SJSA1 (cell line): ENCODE results near the gene COL27A1. TPM values are rescaled to one million over a fixed set of nuclear protein-coding genes. Genes with fewer than 3 reads are reported as not detected.

ENCODE experiments used
- DNase-seq, 2 experiments: peaks; one replicate each; pipeline ENCODE4 v3.0.0-alpha.2; 2015 to 2020; ENCODE audit warnings: low spot score in 2 of 2, low read depth in 1 of 2
- H3K27ac ChIP-seq: fragments of 250-450 bp; sonication (Bioruptor Pico); 2 replicates; pipeline ENCODE4 v1.5.1; 2020; ENCODE audit warnings: mild to moderate bottlenecking, moderate library complexity
- H3K27me3 ChIP-seq: fragments of 250-450 bp; sonication (Bioruptor Pico); replicated peaks from 2 replicates; pipeline ENCODE4 v1.5.1; 2020; ENCODE audit warnings: mild to moderate bottlenecking, moderate library complexity
- H3K36me3 ChIP-seq: fragments of 250-450 bp; sonication (Bioruptor Pico); 2 replicates; pipeline ENCODE4 v1.5.1; 2020; ENCODE audit warnings: mild to moderate bottlenecking
- H3K4me1 ChIP-seq: fragments of 250-450 bp; sonication (Bioruptor Pico); replicated peaks from 2 replicates; pipeline ENCODE4 v1.6.1; 2021; ENCODE audit warnings: mild to moderate bottlenecking
- H3K4me3 ChIP-seq: fragments of 250-450 bp; sonication (Bioruptor Pico); 2 replicates; pipeline ENCODE4 v1.5.1; 2020; ENCODE audit warnings: mild to moderate bottlenecking
- H3K9me3 ChIP-seq: fragments of 250-450 bp; sonication (Bioruptor Pico); replicated peaks from 2 replicates; pipeline ENCODE4 v1.5.1; 2020; ENCODE audit warnings: mild to moderate bottlenecking
- total RNA-seq: library from RNA; depleted of rRNA; stranded (reverse); fragments of >200 nt; shearing (Covaris generic); gene quantifications from 2 replicates; pipeline ENCODE4 v1.2.3, GENCODE V29; 2014

COL27A1 gene
- total RNA-seq, 1 experiment from 2014 or later: 4.7 TPM

DNA sequence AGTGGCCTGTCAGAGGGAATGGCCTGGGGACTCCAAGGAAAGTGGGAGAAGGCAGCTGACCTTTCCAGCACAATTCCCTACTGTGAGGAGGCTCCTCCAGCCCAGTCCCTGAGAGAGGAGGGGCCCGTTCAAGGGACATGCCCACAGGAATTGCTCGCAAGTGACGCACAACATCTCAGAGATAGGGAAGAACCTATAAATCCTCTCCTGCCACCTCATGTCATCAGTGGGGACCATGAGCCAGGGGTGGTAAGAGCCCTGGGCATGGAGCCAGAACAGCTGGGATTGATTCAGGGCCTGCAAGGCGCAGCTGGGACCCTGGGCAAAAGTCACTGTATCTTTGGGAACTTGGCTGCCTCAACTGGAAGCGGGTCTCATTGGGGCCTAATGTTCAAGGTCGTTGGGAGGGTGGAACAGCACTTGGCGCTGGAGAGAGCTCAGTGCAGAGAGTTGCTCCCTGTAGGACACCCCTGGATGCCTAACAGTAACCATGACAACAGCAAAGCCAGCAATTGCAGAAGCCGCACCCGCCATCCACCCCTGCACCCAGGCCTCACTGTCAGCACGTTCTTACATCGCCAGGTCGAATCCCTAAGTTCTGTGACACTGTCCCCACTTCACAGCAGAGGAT lies 126.3 kb downstream of the COL27A1 start:
- Histone ChIP-seq H3K4me3 (no peak overlapping the region), H3K4me1 (peaks cover 59% of the 10 kb centered on the region), H3K9me3 (no peaks in the 10 kb centered on the region), H3K27ac (no peak overlapping the region), H3K27me3 (no peaks in the 10 kb centered on the region), H3K36me3 (peaks cover 5% of the 10 kb centered on the region; the same call in 1 of the 2 replicates)
- DNase-seq: peak in 1 of 2 experiments; percentile 55

DNA sequence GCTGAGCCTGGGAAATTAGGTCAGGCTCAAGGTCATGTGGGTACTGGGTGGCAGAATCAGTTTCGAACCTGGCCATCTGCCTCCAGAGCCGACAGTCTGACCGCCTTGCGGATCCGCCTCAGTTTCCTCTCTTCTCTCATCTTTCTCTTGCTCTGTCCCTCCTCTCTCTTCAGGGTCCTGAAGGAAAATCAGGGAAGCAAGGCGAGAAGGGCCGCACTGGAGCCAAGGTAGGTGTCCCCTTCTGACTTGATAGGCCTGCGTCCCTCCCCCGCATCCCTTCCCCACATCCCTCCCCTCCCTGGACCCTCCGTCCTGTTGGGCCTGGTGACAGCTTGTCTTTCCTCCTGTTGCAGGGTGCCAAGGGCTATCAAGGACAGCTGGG lies 126.8 kb downstream of the COL27A1 start:
- H3K4me1 ChIP-seq: peaks cover 57% of the 10 kb centered on the region

GRCh38 chr9:114282507-114282906 lies 127.2 kb downstream of the COL27A1 start:
- H3K36me3 ChIP-seq: peaks cover 5% of the 10 kb centered on the region; the same call in 1 of the 2 replicates
- peaks cover 59% of the 10 kb centered on the region for H3K4me1 ChIP-seq
- H3K27ac ChIP-seq: no peak overlapping the region
- no peaks in the 10 kb centered on the region for H3K27me3 ChIP-seq
- peak in 1 of 2 experiments; percentile 21 for DNase-seq
- no peaks in the 10 kb centered on the region for H3K9me3 ChIP-seq
- no peak overlapping the region for H3K4me3 ChIP-seq

More for the DNA sequence above, 126.8 kb downstream of the COL27A1 start:
- H3K27ac ChIP-seq: no peak overlapping the region
- no peak for DNase-seq
- no peaks in the 10 kb centered on the region for H3K27me3 ChIP-seq
- no peak overlapping the region for H3K4me3 ChIP-seq
- H3K36me3 ChIP-seq: peaks cover 5% of the 10 kb centered on the region; the same call in 1 of the 2 replicates
- H3K9me3 ChIP-seq: no peaks in the 10 kb centered on the region

GRCh38 chr9:114282926-114283325 lies 127.6 kb downstream of the COL27A1 start:
- H3K9me3 ChIP-seq: no peaks in the 10 kb centered on the region
- no peak overlapping the region for H3K4me3 ChIP-seq
- peaks cover 59% of the 10 kb centered on the region for H3K4me1 ChIP-seq
- H3K27me3 ChIP-seq: no peaks in the 10 kb centered on the region
- DNase-seq: peak in 1 of 2 experiments; percentile 50
- H3K36me3 ChIP-seq: peaks cover 5% of the 10 kb centered on the region; the same call in 1 of the 2 replicates
- H3K27ac ChIP-seq: no peak overlapping the region

DNA sequence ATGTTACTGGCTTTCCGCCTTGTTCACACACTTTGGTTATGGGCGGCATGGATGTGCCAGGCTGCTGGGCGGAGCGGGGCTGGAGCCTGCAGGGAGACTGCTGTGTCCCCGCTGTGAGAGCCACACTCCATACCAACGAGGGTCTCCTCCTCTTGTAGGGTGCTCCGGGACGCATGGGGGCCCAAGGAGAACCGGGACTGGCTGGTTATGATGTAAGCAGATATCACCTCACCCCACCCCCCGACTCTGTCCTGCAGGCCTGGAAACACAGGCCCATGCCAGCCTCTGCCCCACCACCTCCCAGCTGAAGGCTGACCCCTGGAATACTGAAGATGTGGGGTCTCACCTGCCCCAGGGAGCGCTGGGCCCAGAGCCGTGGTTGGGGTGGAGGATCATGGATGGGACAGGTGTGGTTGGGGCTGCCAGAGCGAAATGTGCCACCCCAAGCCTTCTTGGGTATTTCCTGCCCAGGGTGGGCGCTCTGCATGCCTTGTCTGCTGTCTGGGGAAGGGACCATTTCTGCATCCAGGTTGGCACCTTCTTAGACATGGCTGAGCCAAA lies 128.3 kb downstream of the COL27A1 start:
- H3K4me1 ChIP-seq: peaks cover 59% of the 10 kb centered on the region

GRCh38 chr9:114284316-114285060 lies 129.2 kb downstream of the COL27A1 start:
- peaks cover 52% of the 10 kb centered on the region for H3K4me1 ChIP-seq
- H3K27ac ChIP-seq: peak overlapping the region; percentile 61; the same call in 1 of the 2 replicates
- H3K36me3 ChIP-seq: peaks cover 5% of the 10 kb centered on the region; the same call in 1 of the 2 replicates

More for the DNA sequence above, 128.3 kb downstream of the COL27A1 start:
- Histone ChIP-seq H3K9me3 (no peaks in the 10 kb centered on the region), H3K36me3 (peaks cover 5% of the 10 kb centered on the region; the same call in 1 of the 2 replicates), H3K4me3 (no peak overlapping the region), H3K27me3 (no peaks in the 10 kb centered on the region), H3K27ac (no peak overlapping the region)
- peak in 1 of 2 experiments; percentile 33 for DNase-seq

DNA sequence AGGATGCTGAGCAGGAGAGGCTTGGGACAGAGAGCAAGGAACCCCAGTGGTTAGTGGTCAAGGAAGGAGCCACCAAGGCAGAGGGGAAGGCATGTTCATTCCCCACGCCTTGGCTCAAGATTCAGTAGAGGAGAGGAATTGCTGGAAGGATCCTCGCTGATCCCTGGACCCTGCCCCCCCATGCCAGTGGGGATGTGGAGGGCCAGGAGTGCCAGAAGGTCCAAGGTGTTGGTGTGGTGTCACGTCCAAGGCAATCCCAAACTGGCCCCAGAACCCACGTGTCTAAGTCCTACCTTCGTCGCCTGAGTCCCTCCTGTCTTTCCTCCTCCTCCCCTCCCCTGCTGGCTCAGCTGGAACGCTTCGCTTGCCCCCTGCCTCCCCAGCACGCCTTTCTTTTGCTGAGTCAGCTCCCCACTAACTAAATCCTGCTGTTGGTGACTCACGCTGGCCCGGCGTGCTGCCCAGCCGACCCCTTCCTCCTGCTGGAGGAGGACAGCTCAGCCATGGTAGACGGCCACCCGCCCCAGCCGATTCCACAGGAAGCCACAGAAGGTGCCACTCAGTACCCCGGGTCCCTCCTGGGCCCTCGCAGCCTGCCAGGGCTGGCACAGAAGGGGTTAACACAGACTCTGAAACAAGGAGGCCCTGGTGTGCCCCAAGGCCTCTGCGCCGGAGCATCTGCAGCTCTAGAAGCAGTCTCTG lies 130.0 kb downstream of the COL27A1 start:
- Histone ChIP-seq H3K27ac (peak overlapping the region; percentile 61), H3K4me1 (peaks cover 50% of the 10 kb centered on the region)

More at GRCh38 chr9:114284316-114285060, 129.2 kb downstream of the COL27A1 start:
- no peaks in the 10 kb centered on the region for H3K27me3 ChIP-seq
- H3K4me3 ChIP-seq: no peak overlapping the region
- no peaks in the 10 kb centered on the region for H3K9me3 ChIP-seq
- DNase-seq: peak in 1 of 2 experiments; percentile 30

GRCh38 chr9:114286146-114286679 lies 130.9 kb downstream of the COL27A1 start:
- H3K36me3 ChIP-seq: peaks cover 8% of the 10 kb centered on the region
- peak in 1 of 2 experiments; percentile 25 for DNase-seq
- no peaks in the 10 kb centered on the region for H3K27me3 ChIP-seq
- H3K4me3 ChIP-seq: no peak overlapping the region
- no peak overlapping the region for H3K27ac ChIP-seq
- peaks cover 48% of the 10 kb centered on the region for H3K4me1 ChIP-seq
- H3K9me3 ChIP-seq: no peaks in the 10 kb centered on the region

More for the DNA sequence above, 130.0 kb downstream of the COL27A1 start:
- Histone ChIP-seq H3K9me3 (no peaks in the 10 kb centered on the region), H3K36me3 (peaks cover 5% of the 10 kb centered on the region; the same call in 1 of the 2 replicates), H3K4me3 (no peak overlapping the region), H3K27me3 (no peaks in the 10 kb centered on the region)
- DNase-seq: peak; percentile 93

- DNase-seq: peak in 1 of 2 experiments; percentile 38
- Histone ChIP-seq H3K4me1 (peaks cover 45% of the 10 kb centered on the region), H3K27ac (peak overlapping the region; percentile 79), H3K4me3 (no peak overlapping the region), H3K27me3 (no peaks in the 10 kb centered on the region), H3K9me3 (no peaks in the 10 kb centered on the region), H3K36me3 (peaks cover 12% of the 10 kb centered on the region)
Observed at GRCh38 chr9:114287001-114287762, 131.8 kb downstream of the COL27A1 start.

- Histone ChIP-seq H3K9me3 (no peaks in the 10 kb centered on the region), H3K4me1 (peaks cover 43% of the 10 kb centered on the region), H3K27me3 (no peaks in the 10 kb centered on the region), H3K36me3 (peaks cover 18% of the 10 kb centered on the region), H3K27ac (peak overlapping the region; percentile 79), H3K4me3 (no peak overlapping the region)
- no peak for DNase-seq
Observed at GRCh38 chr9:114287763-114288192, 132.4 kb downstream of the COL27A1 start.

DNA sequence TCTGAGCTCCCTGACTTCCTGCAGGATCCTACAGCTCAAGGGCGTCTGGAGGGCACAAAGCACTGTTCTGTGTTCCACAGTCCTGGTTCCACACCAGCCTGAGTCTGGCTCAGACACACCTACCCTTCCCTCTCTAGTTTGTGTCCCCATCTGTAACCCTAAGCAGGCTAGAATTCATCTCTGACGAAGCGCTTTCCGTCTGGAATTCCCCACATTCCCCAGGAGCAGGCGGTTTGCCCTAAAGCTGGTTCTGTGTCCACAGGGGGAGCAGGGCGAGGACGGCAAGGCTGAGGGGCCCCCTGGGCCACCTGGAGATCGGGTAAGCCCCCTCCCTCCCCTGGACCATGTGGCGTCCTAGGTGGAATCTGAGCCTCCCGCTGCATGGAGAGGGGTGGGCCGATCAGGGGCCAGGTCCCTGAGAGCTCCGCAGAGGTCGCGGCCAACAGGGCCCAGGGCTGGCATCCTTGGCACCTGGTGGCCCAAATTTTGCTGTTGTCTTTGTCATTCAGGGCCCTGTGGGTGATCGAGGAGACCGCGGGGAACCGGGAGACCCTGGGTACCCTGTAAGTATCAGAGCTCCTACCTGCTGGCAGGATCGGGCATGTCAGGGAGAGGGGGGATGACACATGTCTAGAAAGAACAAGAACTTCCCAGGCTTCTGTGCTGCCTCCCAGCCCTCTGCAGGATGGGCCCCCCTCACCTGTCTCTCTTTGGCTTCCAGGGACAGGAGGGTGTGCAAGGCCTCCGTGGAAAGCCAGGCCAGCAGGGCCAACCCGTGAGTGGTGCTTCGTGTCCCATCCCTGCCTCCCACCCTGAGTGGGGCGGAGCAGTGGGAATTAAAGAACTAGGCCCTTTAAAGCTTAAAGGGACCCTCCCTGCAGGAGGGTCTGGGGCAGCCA lies 133.1 kb downstream of the COL27A1 start:
- H3K27ac ChIP-seq: peak overlapping the region; percentile 79
- no peak overlapping the region for H3K4me3 ChIP-seq
- H3K27me3 ChIP-seq: no peaks in the 10 kb centered on the region
- peaks cover 18% of the 10 kb centered on the region for H3K36me3 ChIP-seq
- peak; percentile 83 to 84 for DNase-seq
- H3K4me1 ChIP-seq: peaks cover 41% of the 10 kb centered on the region
- H3K9me3 ChIP-seq: no peaks in the 10 kb centered on the region

DNA sequence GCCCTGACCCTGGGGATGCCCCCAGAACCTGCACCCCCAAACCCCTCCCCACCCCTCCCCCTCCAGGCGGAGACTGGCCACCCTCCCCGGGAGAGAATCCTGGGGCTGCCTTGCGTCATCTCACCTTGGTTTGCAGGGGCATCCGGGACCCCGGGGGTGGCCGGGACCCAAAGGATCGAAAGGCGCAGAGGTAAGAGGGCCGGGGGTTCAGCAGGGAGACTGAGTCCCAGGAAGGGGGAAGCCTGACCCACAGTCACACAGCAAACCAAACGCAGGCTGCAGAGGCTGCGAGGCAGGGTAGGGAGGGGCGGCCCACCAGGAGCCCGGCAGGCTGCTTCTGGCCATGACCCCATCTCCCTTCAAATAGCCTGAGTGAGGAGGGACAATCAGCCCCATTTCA lies 133.8 kb downstream of the COL27A1 start:
- H3K4me3 ChIP-seq: no peak overlapping the region
- H3K9me3 ChIP-seq: no peaks in the 10 kb centered on the region
- no peaks in the 10 kb centered on the region for H3K27me3 ChIP-seq
- H3K4me1 ChIP-seq: peaks cover 41% of the 10 kb centered on the region
- peak in 1 of 2 experiments; percentile 35 for DNase-seq
- no peak overlapping the region for H3K27ac ChIP-seq
- peaks cover 21% of the 10 kb centered on the region for H3K36me3 ChIP-seq
